ENCODE measurements around the gene GALR2. TPM values are rescaled to one million over a fixed set of nuclear protein-coding genes. Genes with fewer than 3 reads are reported as not detected.
A peak's percentile ranks its signal among the peaks of the same experiment; 100 is the strongest.

GALR2 gene
- total RNA-seq, 1 experiment from 2014 or later, result 0.41 TPM

DNA sequence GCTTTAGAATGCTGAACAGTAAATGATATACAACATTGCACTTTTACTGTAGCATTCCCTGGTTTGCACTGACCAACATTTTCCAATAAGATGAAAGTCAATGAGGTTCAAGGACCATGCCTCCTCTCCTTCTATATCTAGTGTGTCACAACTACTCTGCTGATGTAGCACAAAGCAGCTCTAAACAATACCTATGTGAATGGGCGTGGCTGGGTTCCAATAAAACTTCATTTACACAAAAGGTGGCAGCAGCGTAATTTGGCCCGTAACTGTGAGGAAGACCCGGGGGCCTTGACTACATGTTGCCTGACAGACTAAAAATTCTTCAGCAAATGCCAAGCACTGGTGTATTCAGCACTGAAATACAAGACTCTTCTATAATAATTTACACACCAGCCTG lies 8.8 kb upstream of the GALR2 start:
- Histone ChIP-seq H3K36me3 (ENCODE audit: control insufficient read depth, insufficient read depth, low read length) (peaks cover 18% of the 10 kb centered on the region), H3K9me3 (ENCODE audit: control insufficient read depth, insufficient read depth, low read depth, low read length) (no peaks in the 10 kb centered on the region), H3K4me3 (ENCODE audit: low read depth in 2 of 2, low read length in 2 of 2) (no peak overlapping the region), H3K27me3 (ENCODE audit: control insufficient read depth, insufficient read depth, low read length) (no peaks in the 10 kb centered on the region), H3K4me1 (ENCODE audit: control insufficient read depth, insufficient read depth, low read length) (peaks cover 2% of the 10 kb centered on the region), H3K27ac (ENCODE audit: low read length) (no peak overlapping the region)
- intact Hi-C loops (cut with micrococcal nuclease; ENCODE audit: unreplicated experiment) (no loop called here), in situ Hi-C loops (cut with HindIII; ENCODE audit: low pct_unique_long_range_greater_than_20kb, low sequenced_read_pairs) (loop anchor here (25.0 kb wide), 1 partner anchor 128 kb away; the partner anchor contains the start of gene FBF1)
- TF ChIP-seq, protein P1, sequence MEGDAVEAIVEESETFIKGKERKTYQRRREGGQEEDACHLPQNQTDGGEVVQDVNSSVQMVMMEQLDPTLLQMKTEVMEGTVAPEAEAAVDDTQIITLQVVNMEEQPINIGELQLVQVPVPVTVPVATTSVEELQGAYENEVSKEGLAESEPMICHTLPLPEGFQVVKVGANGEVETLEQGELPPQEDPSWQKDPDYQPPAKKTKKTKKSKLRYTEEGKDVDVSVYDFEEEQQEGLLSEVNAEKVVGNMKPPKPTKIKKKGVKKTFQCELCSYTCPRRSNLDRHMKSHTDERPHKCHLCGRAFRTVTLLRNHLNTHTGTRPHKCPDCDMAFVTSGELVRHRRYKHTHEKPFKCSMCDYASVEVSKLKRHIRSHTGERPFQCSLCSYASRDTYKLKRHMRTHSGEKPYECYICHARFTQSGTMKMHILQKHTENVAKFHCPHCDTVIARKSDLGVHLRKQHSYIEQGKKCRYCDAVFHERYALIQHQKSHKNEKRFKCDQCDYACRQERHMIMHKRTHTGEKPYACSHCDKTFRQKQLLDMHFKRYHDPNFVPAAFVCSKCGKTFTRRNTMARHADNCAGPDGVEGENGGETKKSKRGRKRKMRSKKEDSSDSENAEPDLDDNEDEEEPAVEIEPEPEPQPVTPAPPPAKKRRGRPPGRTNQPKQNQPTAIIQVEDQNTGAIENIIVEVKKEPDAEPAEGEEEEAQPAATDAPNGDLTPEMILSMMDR (IDR thresholded peaks at IDR 0.05), result no peak
- TF ChIP-seq SIN3A (IDR thresholded peaks at IDR 0.05; ENCODE audit: borderline replicate concordance, insufficient read depth, low read depth, low read length), result no peak
- no peak for TF ChIP-seq TCF7L2 (IDR thresholded peaks at IDR 0.05; ENCODE audit: low read depth, low read length)
- no peak for TF ChIP-seq POLR2AphosphoS5 (IDR thresholded peaks at IDR 0.05; ENCODE audit: low read depth, low read length)
- TF ChIP-seq, protein P2, sequence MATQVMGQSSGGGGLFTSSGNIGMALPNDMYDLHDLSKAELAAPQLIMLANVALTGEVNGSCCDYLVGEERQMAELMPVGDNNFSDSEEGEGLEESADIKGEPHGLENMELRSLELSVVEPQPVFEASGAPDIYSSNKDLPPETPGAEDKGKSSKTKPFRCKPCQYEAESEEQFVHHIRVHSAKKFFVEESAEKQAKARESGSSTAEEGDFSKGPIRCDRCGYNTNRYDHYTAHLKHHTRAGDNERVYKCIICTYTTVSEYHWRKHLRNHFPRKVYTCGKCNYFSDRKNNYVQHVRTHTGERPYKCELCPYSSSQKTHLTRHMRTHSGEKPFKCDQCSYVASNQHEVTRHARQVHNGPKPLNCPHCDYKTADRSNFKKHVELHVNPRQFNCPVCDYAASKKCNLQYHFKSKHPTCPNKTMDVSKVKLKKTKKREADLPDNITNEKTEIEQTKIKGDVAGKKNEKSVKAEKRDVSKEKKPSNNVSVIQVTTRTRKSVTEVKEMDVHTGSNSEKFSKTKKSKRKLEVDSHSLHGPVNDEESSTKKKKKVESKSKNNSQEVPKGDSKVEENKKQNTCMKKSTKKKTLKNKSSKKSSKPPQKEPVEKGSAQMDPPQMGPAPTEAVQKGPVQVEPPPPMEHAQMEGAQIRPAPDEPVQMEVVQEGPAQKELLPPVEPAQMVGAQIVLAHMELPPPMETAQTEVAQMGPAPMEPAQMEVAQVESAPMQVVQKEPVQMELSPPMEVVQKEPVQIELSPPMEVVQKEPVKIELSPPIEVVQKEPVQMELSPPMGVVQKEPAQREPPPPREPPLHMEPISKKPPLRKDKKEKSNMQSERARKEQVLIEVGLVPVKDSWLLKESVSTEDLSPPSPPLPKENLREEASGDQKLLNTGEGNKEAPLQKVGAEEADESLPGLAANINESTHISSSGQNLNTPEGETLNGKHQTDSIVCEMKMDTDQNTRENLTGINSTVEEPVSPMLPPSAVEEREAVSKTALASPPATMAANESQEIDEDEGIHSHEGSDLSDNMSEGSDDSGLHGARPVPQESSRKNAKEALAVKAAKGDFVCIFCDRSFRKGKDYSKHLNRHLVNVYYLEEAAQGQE (IDR thresholded peaks at IDR 0.05; ENCODE audit: insufficient read depth in 1 of 2, low read depth in 2 of 2, low read length in 1 of 2), result no peak
- ChIA-PET CTCF (no interaction called here), POLR2A (no interaction called here)
- BruUV-seq (replicated peaks), result TSS peak; percentile 44
- DNase-seq (ENCODE audit: low read depth, low spot score) (no peak), ATAC-seq (no peak)

DNA sequence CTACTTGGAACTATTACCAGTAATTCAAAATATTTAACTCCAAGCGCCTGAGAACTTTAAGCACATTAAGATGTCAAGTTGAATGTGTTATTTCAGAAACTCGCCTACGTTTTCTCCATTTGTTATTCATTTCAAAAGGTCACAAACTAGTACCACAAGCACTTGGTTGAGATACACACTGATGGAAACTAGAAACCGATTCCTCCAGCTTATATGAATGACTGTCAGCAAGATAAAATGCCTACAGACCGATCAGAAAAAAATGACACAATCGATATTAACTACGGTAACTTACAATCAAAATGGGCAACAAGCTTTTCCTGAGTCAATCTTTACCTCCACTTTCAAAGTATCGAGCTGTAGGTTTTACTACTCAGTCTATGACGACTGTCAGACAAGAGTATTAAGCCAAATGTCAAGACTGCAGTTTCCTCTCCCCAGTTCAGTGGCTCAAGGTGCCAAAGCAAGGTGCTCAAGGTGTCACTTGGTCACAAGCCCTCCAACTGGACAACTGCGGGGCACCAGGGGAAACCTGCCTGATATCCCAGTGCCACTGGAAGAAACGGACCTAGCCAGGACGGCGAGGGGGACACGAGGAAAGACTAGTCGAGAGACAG lies 2.9 kb upstream of the GALR2 start:
- TF ChIP-seq, protein P2 (IDR thresholded peaks at IDR 0.05; ENCODE audit: insufficient read depth in 1 of 2, low read depth in 2 of 2, low read length in 1 of 2), result no peak
- TF ChIP-seq, protein P1 (IDR thresholded peaks at IDR 0.05), result no peak
- TF ChIP-seq POLR2AphosphoS5 (IDR thresholded peaks at IDR 0.05; ENCODE audit: low read depth, low read length), result no peak
- no peak for TF ChIP-seq SIN3A (IDR thresholded peaks at IDR 0.05; ENCODE audit: borderline replicate concordance, insufficient read depth, low read depth, low read length)
- TF ChIP-seq TCF7L2 (IDR thresholded peaks at IDR 0.05; ENCODE audit: low read depth, low read length), result no peak
- peaks cover 7% of the 10 kb centered on the region for H3K4me1 ChIP-seq (ENCODE audit: control insufficient read depth, insufficient read depth, low read length)
- DNase-seq (ENCODE audit: low read depth, low spot score) (no peak), ATAC-seq (peak; percentile 3)
- H3K36me3 ChIP-seq (ENCODE audit: control insufficient read depth, insufficient read depth, low read length), result peaks cover 10% of the 10 kb centered on the region
- H3K27me3 ChIP-seq (ENCODE audit: control insufficient read depth, insufficient read depth, low read length), result no peaks in the 10 kb centered on the region
- in situ Hi-C loops (cut with HindIII; ENCODE audit: low pct_unique_long_range_greater_than_20kb, low sequenced_read_pairs), result loop anchor here (25.0 kb wide), 1 partner anchor 134 kb away; the partner anchor contains the start of gene FBF1
- ChIA-PET CTCF (no interaction called here), POLR2A (no interaction called here)
- no peaks in the 10 kb centered on the region for H3K9me3 ChIP-seq (ENCODE audit: control insufficient read depth, insufficient read depth, low read depth, low read length)
- peak overlapping the region; percentile 92 for H3K27ac ChIP-seq (ENCODE audit: low read length)
- TSS peak; percentile 90 for BruUV-seq (replicated peaks)
- H3K4me3 ChIP-seq (ENCODE audit: low read depth in 2 of 2, low read length in 2 of 2), result peak overlapping the region; percentile 88 to 92
- intact Hi-C loops (cut with micrococcal nuclease; ENCODE audit: unreplicated experiment), result no loop called here

All from Panc1 (cell line).